Prostate gland (tissue), 2 donors: ENCODE results near the gene MARK2.

Experiments used
- CTCF ChIP-seq, 4 experiments: fragments of 200-600 bp in 2 of 4; fragments of 450-650 bp in 2 of 4; sonication (generic) in 2 of 4; IDR thresholded peaks; 1 replicate in 3 of 4; 2 replicates in 1 of 4; pipeline ENCODE4 v1.5.1; 2016 to 2019; ENCODE audit warnings: antibody characterized with exemption in 4 of 4, mild to moderate bottlenecking in 2 of 4, moderate library complexity in 2 of 4
- POLR2A ChIP-seq: fragments of 450-650 bp; IDR thresholded peaks from one replicate; pipeline ENCODE4 v1.6.1; 2016; ENCODE audit warnings: antibody characterized with exemption, mild to moderate bottlenecking
- POLR2AphosphoS5 ChIP-seq: sonication (generic); formaldehyde crosslinking; IDR thresholded peaks from one replicate; pipeline ENCODE4 v1.6.1; 2017; ENCODE audit warnings: antibody characterized with exemption

- TF ChIP-seq CTCF (IDR thresholded peaks at IDR 0.05) (no peak), POLR2AphosphoS5 (no peak), POLR2A (no peak)
These were observed 68.2 kb downstream of the MARK2 start for GRCh38 chr11:63907063-63907462.
